ENCODE data around the gene NELFCD.

Gene NELFCD

DNA sequence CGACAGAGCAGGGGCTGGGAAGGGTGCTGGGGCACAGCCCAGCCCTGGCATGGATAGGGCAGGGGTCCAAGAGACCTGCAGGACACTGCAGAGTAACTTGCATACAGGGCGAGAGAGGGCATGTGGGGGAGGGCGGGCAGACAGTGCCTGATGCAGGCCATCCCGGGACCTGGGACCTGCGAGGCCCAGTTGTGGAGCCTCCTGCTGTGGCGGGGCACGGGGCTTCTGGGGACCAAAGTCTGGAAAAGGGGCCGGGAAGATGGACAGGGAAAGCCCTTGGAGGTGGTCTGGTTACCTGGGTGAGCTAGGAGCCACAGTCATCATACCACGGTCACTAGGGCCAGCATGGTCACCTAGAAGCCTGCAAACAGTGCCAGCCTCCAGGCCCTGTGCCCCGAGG, 37.8 kb downstream of the NELFCD start:
- DNase-seq (ENCODE audit: low read depth) = no peak
- no peak overlapping the region for H3K4me3 ChIP-seq (ENCODE audit: low read depth, low read length)

DNA sequence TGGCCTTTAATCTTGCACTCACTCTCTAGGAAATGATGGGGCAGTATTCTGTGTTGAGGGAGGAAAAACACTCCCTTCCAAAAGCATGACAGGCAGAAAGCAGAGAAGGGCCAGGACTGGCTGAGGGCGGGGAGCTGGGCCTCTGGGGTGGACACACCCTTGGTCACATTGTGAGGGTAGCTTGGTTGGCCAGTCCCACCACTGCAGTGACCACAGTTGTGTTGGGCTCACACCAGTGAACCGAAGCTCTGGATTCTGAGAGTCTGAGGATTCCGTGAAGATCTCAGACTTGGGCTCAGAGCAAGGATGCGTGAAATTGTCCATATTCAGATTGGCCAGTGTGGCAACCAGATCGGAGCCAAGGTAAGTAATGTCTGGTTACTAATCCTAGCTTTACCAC, 38.2 kb downstream of the NELFCD start, which contains the start of gene TUBB1:
TUBB1 (plus strand) TSS at position 213 of the 400 bp plus-strand sequence; CDS start at position 307, 94 bp downstream.
- DNase-seq (ENCODE audit: low read depth) = no peak
- H3K4me3 ChIP-seq (ENCODE audit: low read depth, low read length) = no peak within 1 kb of the TSS

DNA sequence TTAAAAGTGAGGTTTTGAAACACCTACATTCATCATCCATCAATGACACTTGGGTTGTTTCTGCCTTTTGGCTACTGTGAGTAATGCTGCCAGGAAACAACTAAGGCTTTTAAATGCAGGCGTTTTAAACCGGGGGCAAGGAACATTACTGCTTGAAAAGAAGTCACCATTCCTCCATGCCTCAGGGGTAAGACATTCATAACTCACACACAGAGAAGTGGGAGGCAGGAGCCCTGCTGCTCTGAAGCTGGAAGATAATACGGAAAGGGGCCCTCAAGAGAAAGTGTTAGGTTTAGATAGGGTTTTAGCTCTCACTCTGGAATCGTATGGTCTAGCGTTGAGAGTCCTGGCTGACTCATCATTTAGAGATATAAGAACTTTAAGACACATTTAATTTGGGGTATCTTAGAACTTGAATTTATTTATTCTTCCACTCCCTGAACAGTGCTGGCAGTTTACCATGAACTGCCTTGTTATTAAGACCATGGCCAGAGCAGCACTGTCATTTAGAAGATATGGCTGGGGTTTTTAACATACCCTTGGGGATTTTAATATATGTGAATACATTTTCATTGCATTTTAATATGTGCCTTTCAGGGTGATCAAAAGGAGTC, 40.0 kb downstream of the NELFCD start:
- peak; percentile 10 for DNase-seq (ENCODE audit: low read depth)

DNA sequence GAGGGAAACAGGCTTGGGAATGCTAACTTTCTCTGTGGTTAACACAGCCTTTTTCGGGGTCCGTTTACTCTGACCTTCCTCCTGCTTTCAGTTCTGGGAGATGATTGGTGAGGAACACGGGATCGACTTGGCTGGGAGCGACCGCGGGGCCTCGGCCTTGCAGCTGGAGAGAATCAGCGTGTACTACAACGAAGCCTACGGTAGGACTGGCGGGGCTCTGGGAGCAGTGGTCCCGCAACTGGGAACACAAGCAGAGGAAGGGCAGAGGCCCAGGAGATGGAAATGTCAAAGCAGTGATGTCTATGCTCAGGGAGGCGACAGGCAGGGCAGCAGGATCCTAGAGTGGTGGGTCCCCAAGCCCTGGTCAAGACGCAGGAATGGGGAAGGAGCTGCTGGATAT, 41.7 kb downstream of the NELFCD start:
- DNase-seq (ENCODE audit: low read depth) = no peak
- H3K4me3 ChIP-seq (ENCODE audit: low read depth, low read length) = no peak overlapping the region

More for the DNA sequence above, 40.0 kb downstream of the NELFCD start:
- no peak overlapping the region for H3K4me3 ChIP-seq (ENCODE audit: low read depth, low read length)

DNA sequence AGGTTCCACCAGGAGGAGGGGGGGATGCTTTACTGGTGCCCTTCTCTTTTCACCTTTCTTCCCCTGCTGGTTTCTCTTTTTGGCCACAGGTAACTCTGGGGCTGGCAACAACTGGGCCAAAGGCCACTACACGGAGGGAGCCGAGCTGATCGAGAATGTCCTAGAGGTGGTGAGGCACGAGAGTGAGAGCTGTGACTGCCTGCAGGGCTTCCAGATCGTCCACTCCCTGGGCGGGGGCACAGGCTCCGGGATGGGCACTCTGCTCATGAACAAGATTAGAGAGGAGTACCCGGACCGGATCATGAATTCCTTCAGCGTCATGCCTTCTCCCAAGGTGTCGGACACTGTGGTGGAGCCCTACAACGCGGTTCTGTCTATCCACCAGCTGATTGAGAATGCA, 42.6 kb downstream of the NELFCD start:
- no peak overlapping the region for H3K4me3 ChIP-seq (ENCODE audit: low read depth, low read length)
- DNase-seq (ENCODE audit: low read depth) = no peak

DNA sequence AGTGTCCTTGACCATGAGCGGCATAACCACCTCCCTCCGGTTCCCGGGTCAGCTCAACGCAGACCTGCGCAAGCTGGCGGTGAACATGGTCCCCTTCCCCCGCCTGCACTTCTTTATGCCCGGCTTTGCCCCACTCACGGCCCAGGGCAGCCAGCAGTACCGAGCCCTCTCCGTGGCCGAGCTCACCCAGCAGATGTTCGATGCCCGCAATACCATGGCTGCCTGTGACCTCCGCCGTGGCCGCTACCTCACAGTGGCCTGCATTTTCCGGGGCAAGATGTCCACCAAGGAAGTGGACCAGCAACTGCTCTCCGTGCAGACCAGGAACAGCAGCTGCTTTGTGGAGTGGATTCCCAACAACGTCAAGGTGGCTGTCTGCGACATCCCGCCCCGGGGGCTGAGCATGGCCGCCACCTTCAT, 43.1 kb downstream of the NELFCD start:
- no peak for DNase-seq (ENCODE audit: low read depth)
- no peak overlapping the region for H3K4me3 ChIP-seq (ENCODE audit: low read depth, low read length)

DNA sequence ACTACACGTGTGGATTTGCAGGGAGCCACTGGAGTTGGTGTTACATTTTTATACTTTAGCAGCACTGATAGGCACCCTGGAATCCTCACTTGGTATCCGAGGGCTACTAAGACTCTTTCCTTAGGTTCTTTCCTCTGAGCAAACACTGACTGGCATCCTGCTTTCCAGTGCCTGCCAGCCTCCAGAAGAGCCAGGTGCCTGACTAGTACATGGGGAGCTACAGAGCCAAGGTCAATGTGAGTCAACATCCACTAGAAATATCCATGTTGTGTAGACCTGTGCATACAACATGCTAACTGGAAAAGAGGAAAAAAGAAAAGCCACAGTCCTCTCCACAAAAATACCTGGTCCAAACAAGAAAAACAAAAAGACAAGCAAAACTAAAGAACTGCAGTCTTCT, 44.0 kb downstream of the NELFCD start:
- H3K4me3 ChIP-seq (ENCODE audit: low read depth, low read length) = no peak overlapping the region
- no peak for DNase-seq (ENCODE audit: low read depth)

DNA sequence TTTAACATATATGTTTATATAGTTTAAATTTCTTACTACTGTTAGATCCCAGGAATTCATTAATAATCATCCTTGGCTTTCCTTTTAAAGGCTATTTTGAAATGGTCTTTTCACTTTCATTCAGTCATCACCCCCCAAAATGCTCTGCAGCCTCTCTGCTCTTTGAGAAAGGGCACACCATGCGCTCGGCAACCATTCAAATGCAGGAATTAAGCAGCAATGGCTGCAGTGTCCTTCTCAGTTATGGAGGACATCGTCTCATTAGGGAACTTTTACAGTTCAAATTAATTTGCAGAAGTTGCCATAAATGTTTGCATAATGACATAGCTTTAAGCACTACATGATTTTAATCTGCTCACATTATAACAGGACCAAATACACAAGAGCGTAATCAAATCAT, 44.5 kb downstream of the NELFCD start:
- no peak overlapping the region for H3K4me3 ChIP-seq (ENCODE audit: low read depth, low read length)
- DNase-seq (ENCODE audit: low read depth) = no peak

DNA sequence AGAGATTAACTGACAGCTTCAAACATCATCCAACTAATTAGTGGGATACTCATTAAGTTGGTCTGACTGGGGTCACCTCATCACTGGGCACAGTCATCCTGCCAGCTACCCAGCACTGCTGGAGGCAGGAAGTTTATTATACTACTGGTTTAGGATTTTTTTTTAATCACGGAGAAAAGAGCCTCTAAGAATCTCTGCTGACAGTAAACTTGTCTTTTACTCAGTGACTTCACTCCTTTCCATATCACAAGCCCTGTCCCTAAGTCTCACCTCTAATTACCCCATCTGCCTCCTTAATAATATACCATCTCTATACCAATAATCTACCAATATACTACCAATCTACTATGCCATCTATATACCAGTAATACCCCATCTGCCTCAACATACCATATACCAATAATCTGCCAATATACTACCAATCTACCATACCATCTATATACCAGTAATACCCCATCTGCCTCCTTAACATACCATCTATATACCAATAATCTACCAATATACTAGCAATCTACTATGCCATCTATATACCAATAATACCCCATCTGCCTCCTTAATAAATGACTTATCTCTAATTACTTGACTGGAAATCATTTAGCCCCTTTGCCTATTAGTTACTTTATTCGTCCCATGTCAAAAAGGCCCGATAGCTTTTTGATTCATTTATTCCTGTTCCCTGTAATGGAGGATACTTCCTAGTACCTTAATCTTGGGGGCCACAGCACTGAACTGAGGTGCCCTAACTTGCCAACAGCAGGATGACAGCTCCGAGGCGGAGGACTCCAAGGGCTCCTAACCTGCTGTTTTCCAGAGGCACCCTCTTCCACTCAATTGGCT, 46.1 kb downstream of the NELFCD start:
- no peak for DNase-seq (ENCODE audit: low read depth)
- no peak overlapping the region for H3K4me3 ChIP-seq (ENCODE audit: low read depth, low read length)

DNA sequence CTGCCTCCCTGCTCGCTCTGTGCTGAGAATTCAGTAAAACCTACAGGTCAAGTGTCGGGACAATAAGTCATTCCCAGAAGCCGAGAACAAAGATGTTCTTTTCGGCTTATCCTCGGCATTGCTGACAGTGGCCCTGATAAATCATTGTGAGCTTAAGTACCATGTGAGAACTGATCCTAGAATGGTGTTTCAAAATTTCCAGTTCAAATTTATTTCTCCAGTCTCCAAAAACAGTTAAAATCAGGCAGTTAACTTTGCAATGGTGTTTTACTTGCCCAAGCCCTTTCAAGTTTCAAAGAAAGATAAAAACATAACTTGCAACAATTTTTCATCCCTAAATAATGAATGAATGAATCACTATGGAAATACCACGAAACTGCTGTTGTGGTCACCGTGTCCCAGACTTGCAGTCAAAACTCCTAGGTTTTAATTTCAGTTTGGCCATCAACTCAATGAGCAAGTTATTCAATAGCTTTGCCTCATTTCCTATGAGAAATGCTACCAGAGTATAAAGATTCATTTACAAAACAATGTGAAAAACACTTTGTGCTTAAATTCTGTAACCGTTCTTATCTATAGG, 46.8 kb downstream of the NELFCD start:
- no peak overlapping the region for H3K4me3 ChIP-seq (ENCODE audit: low read depth, low read length)
- no peak for DNase-seq (ENCODE audit: low read depth)

DNA sequence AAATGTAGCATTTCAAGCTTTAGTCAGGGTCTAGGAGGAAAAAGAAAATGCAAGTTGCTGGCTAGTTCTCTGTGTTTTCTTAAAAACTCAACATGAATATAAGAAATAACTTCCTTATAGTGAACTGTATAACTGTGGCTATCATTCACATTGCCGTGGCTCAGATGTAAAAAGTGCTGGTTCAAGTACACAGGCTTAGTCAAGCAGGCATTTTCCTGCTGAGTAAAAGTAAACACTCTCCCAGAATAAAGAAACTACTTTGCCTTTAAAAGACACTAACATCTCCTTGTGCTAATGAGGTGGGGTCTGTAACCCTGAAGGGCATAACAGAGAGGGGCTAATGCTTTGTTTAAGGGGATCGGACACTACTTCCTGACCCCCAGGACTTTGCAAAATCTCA, 47.8 kb downstream of the NELFCD start:
- H3K4me3 ChIP-seq (ENCODE audit: low read depth, low read length) = peak overlapping the region; percentile 29
- DNase-seq (ENCODE audit: low read depth) = no peak

DNA sequence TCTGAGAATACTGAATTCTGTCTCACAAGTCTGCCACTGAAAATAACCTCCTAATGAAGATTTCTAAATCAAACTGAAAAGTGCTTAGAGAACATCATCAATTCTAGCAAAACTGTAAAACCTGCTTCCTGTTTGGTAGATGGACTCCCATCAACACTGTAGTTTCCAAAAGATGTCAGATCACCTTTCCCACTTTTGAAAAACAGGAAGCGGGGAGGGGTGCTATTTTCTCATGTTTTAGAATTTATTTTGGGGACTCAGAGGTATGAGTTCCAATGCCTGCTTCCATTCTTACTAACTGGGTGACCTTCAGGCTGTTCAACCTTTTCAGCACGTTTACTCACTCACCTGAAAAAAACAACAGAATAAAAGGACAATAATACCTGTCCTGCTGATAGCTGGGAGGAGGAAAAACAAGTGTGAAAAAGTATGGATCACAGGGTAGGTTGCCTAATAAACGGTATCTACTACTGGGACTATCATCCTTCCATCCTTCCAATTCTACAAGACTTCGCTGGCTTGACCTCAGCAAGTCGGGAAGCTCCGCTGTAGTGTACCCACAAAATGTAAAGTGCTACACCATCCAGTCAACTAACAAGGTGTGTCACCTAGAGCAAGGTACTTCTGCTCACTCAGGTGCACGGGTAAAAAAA, 50.0 kb downstream of the NELFCD start:
- H3K4me3 ChIP-seq (ENCODE audit: low read depth, low read length) = peak overlapping the region; percentile 89
- DNase-seq (ENCODE audit: low read depth) = no peak

DNA sequence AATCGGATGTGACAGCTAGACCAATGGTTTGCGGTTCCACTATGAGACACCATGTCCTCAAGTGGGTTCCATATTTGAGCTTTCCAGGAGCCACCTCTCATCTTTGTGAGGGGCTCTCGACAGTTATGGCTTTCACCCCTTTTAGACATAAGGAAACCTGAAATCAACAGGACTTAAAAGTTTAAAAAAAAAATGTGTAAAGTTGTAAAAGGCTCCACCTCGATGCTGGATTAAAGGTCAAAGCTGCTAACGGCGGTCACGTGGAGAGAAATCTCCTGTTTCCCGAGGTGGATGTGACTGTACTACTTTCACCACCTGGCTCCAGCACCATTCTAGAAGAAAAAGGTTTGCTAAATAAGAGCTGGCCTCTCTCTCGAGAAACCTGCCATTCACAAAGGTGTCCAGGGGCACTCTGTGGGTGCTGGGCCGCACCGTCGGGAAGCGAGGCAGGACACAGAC, 50.5 kb downstream of the NELFCD start:
- H3K4me3 ChIP-seq (ENCODE audit: low read depth, low read length) = peak overlapping the region; percentile 89
- no peak for DNase-seq (ENCODE audit: low read depth)

DNA sequence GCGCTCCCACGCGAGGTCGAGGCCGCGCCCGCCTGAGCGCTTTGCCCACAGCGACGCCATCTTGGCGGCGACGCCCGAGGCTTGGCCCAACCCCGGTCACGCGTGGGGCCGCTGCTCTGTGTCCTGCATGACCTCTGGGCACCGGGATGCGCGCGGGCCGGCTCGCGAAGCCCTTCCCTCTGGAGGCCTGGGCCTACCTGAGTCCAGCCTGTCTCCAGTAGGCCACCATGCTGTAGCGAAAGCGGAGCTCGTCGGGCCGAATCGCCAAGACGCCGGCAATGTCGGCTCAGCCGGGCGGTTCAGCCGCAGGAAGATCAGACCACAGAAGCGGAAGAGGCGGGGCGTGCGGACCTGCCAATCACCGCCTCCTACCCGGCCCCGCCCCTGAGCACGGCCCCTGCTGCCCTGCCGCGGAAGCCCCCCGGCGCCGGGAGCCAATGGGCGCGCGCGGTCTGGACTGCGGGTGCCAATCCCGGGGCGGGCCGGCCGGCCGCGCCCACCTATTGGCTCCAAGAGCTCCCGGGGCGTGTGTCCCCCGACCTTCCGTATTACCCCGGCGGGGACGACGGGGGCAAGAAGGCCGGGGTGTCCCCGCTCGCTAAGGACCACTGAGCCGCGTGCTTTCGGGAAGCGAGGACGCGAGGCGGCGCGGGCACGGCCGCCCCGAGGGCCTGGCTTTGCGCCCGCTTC, 51.1 kb downstream of the NELFCD start, which contains the start of gene ATP5F1E:
ATP5F1E (minus strand) TSS at position 313 of the 690 bp plus-strand sequence; CDS start at position 229, 84 bp downstream.
- peak; percentile 77 for DNase-seq (ENCODE audit: low read depth)
- peak within 1 kb of the TSS; percentile 89 for H3K4me3 ChIP-seq (ENCODE audit: low read depth, low read length)

DNA sequence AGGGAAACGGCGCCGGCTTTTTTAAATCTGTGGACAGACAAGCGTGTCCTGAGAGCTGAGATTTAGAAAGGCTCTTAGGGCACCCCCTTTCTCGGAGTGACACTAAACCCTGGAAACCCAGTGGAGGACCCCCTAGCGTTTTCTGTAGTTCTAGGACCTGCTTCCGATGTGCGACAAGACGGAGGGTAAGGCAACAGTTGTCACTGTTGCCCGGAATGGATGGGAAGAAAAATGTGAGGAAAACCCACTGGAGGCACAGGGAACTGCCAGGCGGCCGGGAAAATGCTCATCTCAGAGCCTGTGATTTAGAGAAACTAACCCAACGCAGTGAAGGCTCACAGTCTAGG, 51.6 kb downstream of the NELFCD start:
- peak overlapping the region; percentile 89 for H3K4me3 ChIP-seq (ENCODE audit: low read depth, low read length)
- no peak for DNase-seq (ENCODE audit: low read depth)

DNA sequence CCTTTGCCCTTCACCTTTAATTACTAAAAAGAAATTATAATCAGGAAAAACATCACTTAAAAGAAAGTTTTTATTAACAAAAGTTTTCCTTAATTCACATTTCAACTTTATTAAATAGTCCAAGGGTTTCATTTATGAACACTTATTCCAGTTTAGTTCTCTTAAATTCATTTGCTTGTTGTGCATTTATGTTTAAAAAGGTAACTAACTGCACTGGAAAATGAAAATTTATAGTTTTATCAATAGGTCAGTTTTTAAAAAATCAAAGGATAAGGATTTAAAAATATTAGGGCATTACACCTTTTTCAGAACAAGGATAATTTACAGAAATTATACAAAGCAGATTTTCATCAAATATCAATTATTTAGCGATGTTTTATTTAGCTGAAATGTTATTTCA, 52.0 kb downstream of the NELFCD start:
- no peak for DNase-seq (ENCODE audit: low read depth)
- peak overlapping the region; percentile 89 for H3K4me3 ChIP-seq (ENCODE audit: low read depth, low read length)

DNA sequence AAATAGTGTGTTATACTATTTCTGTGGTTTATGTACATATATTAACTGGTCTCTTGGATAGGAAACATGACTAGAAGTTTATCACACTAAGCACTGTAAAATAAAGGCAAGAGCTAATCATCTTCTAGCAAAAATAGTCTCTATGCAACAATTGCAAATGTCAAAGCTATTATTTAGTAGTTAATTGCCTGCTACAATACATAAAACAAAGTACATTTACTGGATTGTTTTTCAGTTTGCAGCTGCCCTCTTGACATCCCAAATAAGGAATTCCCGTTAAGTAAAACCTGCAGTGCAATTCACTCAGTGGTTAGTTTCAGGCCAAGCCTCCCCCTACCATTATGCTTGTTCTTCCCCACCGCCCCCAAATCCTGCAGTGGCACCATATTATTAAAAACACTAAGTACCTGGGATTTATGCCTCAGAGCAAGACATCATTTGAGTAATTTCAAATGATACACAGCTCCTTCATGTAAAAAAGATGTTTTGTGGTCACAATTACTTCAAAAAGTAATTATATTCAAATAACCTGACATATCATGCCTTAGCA, 52.6 kb downstream of the NELFCD start:
- no peak for DNase-seq (ENCODE audit: low read depth)

DNA sequence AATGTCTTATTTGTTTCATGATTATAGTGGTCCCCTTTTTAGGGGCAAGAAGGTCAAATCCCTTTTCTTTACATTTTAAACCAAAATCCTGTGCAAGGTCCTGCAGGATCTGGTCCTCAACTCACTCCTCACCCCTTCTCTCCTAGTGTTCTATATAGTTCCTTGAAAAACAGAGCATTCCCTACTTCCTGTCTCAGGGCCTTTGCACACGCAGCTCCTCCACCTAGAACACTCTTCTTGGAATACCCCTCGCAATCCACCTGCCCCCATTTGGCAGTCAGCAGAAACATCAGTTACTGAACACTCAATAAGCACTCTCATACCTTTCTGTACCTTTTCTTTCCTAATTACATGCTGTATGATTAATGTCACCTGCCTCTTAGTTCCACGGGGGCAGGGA, 54.3 kb downstream of the NELFCD start:
- no peak for DNase-seq (ENCODE audit: low read depth)

More for the DNA sequence above, 52.6 kb downstream of the NELFCD start:
- H3K4me3 ChIP-seq (ENCODE audit: low read depth, low read length) = no peak overlapping the region

DNA sequence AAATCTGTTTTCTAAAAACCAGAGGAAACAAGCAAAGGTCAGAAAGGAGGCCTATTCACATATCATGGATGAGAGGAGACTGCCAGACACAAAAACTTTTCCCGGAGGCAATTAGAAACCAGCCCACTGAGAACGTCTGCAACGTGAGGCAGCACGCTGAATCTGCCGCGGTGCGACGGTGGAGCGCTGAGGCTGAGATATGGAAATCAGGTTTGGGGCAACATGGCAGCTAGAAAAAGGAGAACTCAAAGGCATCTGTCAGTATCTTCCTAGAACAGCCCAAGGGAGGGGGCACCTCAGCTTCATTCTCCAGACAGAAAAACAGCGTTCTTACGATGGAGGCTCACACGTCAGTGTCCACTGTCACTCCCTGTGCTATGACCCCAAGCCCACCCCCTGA, 56.3 kb downstream of the NELFCD start:
- DNase-seq (ENCODE audit: low read depth) = no peak
- H3K4me3 ChIP-seq (ENCODE audit: low read depth, low read length) = no peak overlapping the region

More for the DNA sequence above, 54.3 kb downstream of the NELFCD start:
- H3K4me3 ChIP-seq (ENCODE audit: low read depth, low read length) = no peak overlapping the region

Measured in skeletal muscle cell (primary cell).